Measurements from ENCODE around the gene MCCC2.

DNA sequence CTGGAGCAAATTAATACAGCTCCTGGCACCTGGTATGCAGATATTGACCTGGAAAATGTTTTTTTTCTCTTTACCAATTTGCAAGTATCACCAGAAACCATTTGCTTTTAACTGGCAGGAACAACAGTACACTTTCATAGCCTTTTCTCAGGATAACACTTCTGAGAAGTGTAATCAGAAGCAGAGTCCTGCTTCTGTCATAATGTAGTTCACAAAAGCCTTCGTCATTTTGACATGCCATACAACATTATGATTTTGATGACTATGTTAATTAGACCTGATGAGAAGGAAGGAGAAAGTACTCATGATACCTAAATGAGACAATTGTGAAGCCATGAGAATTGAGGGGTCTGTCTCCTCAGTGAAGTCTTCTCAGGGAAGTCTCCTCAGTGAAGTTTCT lies 90.8 kb downstream of the MCCC2 start:
- no peak for TF ChIP-seq POLR2A (IDR thresholded peaks at IDR 0.05; ENCODE audit: low read depth, low read length)
- TF ChIP-seq, protein P1, sequence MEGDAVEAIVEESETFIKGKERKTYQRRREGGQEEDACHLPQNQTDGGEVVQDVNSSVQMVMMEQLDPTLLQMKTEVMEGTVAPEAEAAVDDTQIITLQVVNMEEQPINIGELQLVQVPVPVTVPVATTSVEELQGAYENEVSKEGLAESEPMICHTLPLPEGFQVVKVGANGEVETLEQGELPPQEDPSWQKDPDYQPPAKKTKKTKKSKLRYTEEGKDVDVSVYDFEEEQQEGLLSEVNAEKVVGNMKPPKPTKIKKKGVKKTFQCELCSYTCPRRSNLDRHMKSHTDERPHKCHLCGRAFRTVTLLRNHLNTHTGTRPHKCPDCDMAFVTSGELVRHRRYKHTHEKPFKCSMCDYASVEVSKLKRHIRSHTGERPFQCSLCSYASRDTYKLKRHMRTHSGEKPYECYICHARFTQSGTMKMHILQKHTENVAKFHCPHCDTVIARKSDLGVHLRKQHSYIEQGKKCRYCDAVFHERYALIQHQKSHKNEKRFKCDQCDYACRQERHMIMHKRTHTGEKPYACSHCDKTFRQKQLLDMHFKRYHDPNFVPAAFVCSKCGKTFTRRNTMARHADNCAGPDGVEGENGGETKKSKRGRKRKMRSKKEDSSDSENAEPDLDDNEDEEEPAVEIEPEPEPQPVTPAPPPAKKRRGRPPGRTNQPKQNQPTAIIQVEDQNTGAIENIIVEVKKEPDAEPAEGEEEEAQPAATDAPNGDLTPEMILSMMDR (conservative IDR thresholded peaks at IDR 0.05; ENCODE audit: low read depth, low read length) = no peak
- no peak for TF ChIP-seq RAD21 (IDR thresholded peaks at IDR 0.05; ENCODE audit: low read length)
- no peak for TF ChIP-seq RCOR1 (IDR thresholded peaks at IDR 0.05; ENCODE audit: insufficient replicate concordance, low read length)

All from IMR-90 (cell line).